Measurements from ENCODE around the gene CFI. TPM values are rescaled to one million over a fixed set of nuclear protein-coding genes. Genes with fewer than 3 reads are reported as not detected.

The CFI gene
- total and polyA plus RNA-seq, 4 donors = 7.5 to 88.3 (median 30.8) TPM

DNA sequence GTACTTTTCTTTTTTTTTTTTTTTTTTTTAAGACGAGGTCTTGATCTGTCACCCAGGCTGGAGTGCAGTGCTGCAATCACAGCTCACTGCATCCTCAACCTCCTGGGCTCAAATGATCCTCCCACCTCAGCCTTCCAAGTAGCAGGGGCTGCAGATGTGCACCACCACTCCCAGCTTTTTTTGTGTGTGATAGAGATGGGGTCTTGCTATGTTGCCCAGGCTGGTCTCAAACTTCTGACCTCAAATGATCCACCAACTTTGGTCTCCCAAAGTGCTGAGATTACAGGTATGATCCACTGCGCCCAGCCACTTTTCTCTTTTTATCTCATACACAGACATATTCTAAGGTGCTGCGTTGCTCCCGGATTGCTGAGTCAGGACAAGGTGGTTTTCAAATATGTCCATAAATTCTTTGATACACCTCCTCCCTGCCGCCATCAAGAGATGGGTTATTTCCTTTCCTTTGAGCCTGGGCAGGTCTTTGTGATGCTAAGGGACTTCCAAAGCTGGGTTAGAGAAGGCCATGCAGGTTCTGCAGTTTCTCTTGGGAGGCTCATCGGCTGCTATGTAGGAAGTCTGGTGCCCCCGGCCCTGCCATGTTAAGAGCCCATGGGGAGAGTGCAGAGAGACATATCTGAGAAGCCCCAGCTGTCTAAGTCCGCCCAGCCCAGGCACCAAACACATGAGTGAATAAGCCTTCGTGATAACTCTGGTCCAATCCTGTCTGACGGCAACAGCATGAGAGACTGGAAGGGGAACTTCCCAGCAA is 63.5 kb downstream of the CFI start:
- WGBS (ENCODE audit: insufficient coverage) = 90% methylated on average over 7 of the region's 10 CpGs
- Histone ChIP-seq H3K9me3 (ENCODE audit: control insufficient read depth, insufficient read depth, low read length) (no peaks in the 10 kb centered on the region), H3K4me3 (ENCODE audit: low read depth, low read length) (no peak overlapping the region), H3K27ac (ENCODE audit: low read depth, low read length) (no peak overlapping the region), H3K36me3 (ENCODE audit: control insufficient read depth, insufficient read depth, low read length) (no peaks in the 10 kb centered on the region), H3K27me3 (ENCODE audit: control insufficient read depth, insufficient read depth, low read length) (no peaks in the 10 kb centered on the region), H3K4me1 (ENCODE audit: control insufficient read depth, insufficient read depth, low read length) (no peaks in the 10 kb centered on the region)
- DNase-seq (ENCODE audit: low read depth in 4 of 6, low spot score in 6 of 6) = no peak

DNA sequence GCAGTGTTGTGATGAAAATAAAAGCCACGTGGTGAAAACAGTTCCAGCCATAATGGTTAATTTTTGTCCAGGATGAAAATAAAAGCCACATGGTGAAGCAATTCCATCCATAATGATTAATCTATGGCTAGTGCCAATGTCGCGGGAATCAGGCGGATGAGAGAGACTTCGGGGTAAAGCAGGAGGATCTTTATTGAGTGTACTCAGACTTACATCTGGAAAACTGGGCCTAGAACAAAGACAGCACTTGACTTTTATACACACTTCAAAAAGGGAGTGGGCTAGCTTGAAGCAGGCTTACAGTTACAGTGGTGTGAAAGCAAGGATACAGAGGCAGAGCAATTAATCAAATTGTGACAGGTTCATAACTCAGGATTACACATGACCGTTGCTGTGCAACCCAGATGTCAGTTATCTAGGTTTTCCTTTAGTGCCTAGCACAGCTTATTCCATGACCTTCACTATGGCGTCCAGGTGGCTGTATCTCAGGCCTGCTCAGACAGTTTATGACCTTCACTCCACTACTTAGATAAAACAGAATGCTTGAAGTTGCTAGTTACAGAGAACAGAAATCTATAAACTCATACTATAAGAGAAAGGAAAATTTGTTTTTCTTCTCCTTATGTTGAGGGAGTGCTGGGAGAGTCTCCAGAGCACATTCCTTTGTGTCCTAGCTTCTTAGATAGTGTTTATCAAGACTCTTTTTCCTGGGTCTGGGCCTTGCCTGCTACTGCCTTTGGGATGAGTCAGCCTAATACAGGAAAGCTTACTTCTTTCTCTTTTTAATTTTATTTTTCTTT is 66.0 kb downstream of the CFI start:
- H3K36me3 ChIP-seq (ENCODE audit: control insufficient read depth, insufficient read depth, low read length) = no peaks in the 10 kb centered on the region
- DNase-seq (ENCODE audit: low read depth in 4 of 6, low spot score in 6 of 6) = no peak
- 63% methylated on average over 1 of the region's 7 CpGs for WGBS (ENCODE audit: insufficient coverage)
- H3K4me3 ChIP-seq (ENCODE audit: low read depth, low read length) = no peak overlapping the region
- H3K27ac ChIP-seq (ENCODE audit: low read depth, low read length) = no peak overlapping the region
- H3K27me3 ChIP-seq (ENCODE audit: control insufficient read depth, insufficient read depth, low read length) = no peaks in the 10 kb centered on the region
- no peaks in the 10 kb centered on the region for H3K4me1 ChIP-seq (ENCODE audit: control insufficient read depth, insufficient read depth, low read length)
- no peaks in the 10 kb centered on the region for H3K9me3 ChIP-seq (ENCODE audit: control insufficient read depth, insufficient read depth, low read length)

DNA sequence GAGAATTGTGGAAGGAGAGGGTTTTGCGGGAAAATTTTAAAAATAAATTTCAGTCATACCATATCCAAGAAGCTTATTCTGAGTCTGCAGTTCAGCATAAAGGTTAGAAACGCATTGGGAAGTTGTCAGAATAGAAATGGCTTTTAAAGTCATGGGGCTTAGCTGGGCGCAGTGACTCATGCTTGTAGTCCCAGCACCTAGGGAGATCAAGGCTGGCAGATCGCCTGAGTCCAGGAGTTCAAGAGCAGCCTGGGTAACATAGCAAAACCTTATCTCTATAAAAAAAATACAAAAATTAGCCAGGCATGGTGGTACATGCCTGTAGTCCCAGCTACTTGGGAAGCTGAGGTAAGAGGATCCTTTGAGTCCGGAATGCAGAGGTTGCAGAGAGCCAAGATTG is 68.1 kb downstream of the CFI start:
- 97% methylated on average over 3 of the region's 5 CpGs for WGBS (ENCODE audit: insufficient coverage)
- H3K36me3 ChIP-seq (ENCODE audit: control insufficient read depth, insufficient read depth, low read length) = no peaks in the 10 kb centered on the region
- DNase-seq (ENCODE audit: low read depth in 4 of 6, low spot score in 6 of 6) = no peak
- peaks cover 6% of the 10 kb centered on the region for H3K4me1 ChIP-seq (ENCODE audit: control insufficient read depth, insufficient read depth, low read length)
- no peaks in the 10 kb centered on the region for H3K9me3 ChIP-seq (ENCODE audit: control insufficient read depth, insufficient read depth, low read length)
- H3K4me3 ChIP-seq (ENCODE audit: low read depth, low read length) = no peak overlapping the region
- no peak overlapping the region for H3K27ac ChIP-seq (ENCODE audit: low read depth, low read length)
- H3K27me3 ChIP-seq (ENCODE audit: control insufficient read depth, insufficient read depth, low read length) = no peaks in the 10 kb centered on the region

DNA sequence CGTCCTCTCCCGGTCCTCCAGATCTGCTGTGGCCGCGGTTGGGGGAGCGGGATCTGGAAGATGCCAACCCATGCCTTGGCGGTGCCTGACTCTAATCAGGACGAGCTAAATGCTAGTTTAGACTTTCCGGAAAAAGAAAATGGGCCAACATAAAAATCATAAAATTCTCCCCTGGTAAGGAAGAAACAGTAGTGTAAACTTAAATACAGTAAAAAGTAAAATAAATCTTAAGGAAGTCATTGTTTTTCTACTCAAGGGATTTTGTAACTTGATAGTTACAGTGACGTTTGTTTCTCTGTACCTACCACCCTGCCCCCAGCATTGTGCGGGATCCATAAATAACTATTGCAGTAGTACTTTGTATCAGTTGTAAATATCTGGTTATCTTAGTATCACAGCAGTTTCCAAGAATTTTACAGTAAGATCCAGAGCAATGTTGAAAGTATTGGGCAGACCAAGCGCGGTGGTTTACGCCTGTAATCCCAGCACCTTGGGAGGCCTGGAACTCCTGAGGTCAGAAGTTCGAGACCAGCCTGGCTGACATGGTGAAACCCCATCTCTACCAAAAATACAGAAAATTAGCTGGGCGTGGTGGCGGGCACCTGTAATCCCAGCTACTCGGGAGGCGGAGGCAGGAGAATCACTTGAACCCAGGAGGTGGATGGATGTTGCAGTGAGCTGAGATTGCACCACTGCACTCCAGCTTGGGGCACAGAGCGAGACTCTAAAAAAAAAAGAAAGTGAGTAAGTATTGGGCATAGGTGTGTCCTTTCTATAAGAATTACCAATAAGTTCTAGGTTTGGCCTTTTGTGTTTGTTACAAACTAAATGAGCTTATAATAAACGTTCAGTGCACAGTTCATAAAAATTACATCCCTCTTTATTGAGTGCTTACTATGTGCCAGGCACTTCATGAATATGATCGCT is 70.9 kb downstream of the CFI start:
- DNase-seq (ENCODE audit: low read depth in 4 of 6, low spot score in 6 of 6) = peak in 1 of 6 donors; percentile 31
- H3K36me3 ChIP-seq (ENCODE audit: control insufficient read depth, insufficient read depth, low read length) = no peaks in the 10 kb centered on the region
- H3K27ac ChIP-seq (ENCODE audit: low read depth, low read length) = peak overlapping the region; percentile 54

DNA sequence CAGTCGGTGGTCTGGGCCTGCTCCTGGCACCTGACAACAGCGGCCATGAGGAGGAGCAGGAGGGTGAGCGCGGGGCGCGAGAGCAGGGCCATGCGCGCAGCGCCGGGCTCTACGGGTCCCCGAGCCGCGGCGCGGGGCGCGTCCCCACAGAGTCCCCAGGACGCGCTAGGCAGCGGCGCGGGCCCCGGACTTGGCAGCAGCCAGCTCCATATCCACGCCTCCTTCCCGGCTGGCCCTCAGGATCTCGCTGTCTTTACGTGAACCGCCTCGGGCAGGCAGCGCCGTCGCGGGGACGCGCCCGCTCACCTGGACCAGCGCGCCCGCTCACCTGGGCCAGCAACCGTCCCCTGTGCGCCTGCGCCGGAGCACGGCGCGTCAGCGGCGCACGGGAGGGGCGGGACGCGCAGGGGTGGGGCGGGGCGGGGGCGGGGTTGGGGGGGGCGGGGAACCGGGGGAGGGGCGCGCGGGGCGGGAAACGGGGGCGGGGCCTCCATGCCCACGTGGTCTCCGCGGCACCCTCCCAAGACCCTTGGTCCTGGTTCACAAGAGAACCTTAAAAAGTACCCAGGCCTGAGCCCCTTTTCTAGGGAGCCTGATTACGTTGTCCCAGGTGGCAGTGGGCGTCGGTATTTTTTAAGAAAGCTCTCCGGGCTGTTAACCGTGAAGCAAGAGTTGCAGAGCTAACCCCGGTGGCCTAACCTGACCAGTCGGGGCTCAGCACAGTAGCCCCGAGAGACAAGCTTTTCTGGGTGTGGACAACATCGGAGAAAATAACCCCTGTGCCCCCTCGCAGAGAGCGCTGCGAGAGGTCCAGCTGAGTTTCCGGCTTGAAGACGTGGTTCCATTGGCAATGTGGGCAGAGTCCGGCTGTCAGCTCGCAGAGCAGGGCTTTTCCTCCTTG is 71.8 kb downstream of the CFI start, which contains the start of gene PLA2G12A:
PLA2G12A (minus strand) TSS at position 353 of the 901 bp plus-strand sequence; CDS start at position 92, 261 bp downstream.
- Histone ChIP-seq H3K27me3 (ENCODE audit: control insufficient read depth, insufficient read depth, low read length) (no peaks in the 10 kb centered on the region), H3K4me1 (ENCODE audit: control insufficient read depth, insufficient read depth, low read length) (peaks cover 6% of the 10 kb centered on the region), H3K36me3 (ENCODE audit: control insufficient read depth, insufficient read depth, low read length) (no peaks in the 10 kb centered on the region), H3K27ac (ENCODE audit: low read depth, low read length) (peak within 1 kb of the TSS; percentile 54), H3K9me3 (ENCODE audit: control insufficient read depth, insufficient read depth, low read length) (no peaks in the 10 kb centered on the region), H3K4me3 (ENCODE audit: low read depth, low read length) (peak within 1 kb of the TSS; percentile 81)
- WGBS (ENCODE audit: insufficient coverage) = under 1% methylated on average over 77 of the region's 83 CpGs
- peak; percentile 44 to 91 (median 60) for DNase-seq (ENCODE audit: low read depth in 4 of 6, low spot score in 6 of 6)

More for the DNA sequence above, 70.9 kb downstream of the CFI start:
- Histone ChIP-seq H3K27me3 (ENCODE audit: control insufficient read depth, insufficient read depth, low read length) (no peaks in the 10 kb centered on the region), H3K4me3 (ENCODE audit: low read depth, low read length) (peak overlapping the region; percentile 81), H3K4me1 (ENCODE audit: control insufficient read depth, insufficient read depth, low read length) (peaks cover 6% of the 10 kb centered on the region), H3K9me3 (ENCODE audit: control insufficient read depth, insufficient read depth, low read length) (no peaks in the 10 kb centered on the region)
- 88% methylated on average over 10 of the region's 21 CpGs for WGBS (ENCODE audit: insufficient coverage)

DNA sequence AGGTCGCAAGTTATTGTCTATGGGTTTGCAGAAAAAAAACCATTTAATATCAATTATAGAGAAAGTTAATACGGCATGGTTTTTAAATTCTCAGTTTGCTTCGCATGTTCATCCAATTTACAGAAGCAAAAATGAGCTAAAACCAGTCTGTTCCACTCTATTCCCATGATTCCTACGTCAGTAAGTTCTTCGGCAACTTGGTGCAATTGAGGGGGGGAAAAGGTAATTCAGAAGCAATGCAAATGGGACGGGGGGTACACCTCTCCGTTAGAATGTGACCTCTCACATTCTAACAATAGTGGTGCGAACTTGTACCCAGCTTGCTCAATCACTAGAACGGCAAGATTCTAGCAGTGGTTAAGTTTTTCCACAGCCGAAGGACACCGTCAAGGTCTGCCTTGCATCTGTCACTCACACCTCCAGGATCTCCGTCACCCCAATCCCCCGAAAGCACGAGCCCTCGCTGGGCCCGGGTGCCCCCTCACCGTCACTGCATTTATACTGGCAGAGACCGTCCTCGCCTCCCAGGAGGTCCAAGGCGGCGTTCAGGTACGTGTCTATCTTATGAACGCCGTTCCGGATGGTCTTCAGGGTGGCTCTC is 72.6 kb downstream of the CFI start:
- no peak overlapping the region for H3K27ac ChIP-seq (ENCODE audit: low read depth, low read length)
- WGBS (ENCODE audit: insufficient coverage) = 0% methylated on average over 20 of the region's 25 CpGs
- peak in 1 of 6 donors; percentile 29 for DNase-seq (ENCODE audit: low read depth in 4 of 6, low spot score in 6 of 6)

DNA sequence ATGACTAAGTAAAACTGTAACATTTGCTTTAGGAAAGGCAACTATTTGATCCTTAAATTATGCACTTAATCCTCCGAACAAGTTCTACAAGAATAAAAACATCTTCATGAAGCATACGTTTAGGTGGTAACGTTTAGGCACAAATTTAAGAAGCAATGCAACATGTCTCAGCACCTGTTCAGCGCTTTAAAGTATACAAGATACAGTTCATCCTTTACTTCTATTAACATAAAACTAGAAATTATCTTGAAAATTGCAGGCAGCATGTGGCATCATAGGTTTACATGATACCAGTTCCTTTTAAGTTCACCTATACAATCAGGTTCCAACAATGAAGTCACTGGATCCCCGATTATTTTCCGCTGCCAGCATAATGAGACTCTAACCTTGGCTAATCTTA is 73.4 kb downstream of the CFI start:
- H3K27me3 ChIP-seq (ENCODE audit: control insufficient read depth, insufficient read depth, low read length) = no peaks in the 10 kb centered on the region
- H3K9me3 ChIP-seq (ENCODE audit: control insufficient read depth, insufficient read depth, low read length) = no peaks in the 10 kb centered on the region
- H3K36me3 ChIP-seq (ENCODE audit: control insufficient read depth, insufficient read depth, low read length) = no peaks in the 10 kb centered on the region
- H3K4me3 ChIP-seq (ENCODE audit: low read depth, low read length) = no peak overlapping the region
- WGBS (ENCODE audit: insufficient coverage) = 92% methylated on average over 4 of the region's 6 CpGs
- no peak for DNase-seq (ENCODE audit: low read depth in 4 of 6, low spot score in 6 of 6)
- H3K27ac ChIP-seq (ENCODE audit: low read depth, low read length) = no peak overlapping the region
- peaks cover 6% of the 10 kb centered on the region for H3K4me1 ChIP-seq (ENCODE audit: control insufficient read depth, insufficient read depth, low read length)

More for the DNA sequence above, 72.6 kb downstream of the CFI start:
- Histone ChIP-seq H3K4me3 (ENCODE audit: low read depth, low read length) (peak overlapping the region; percentile 81), H3K4me1 (ENCODE audit: control insufficient read depth, insufficient read depth, low read length) (peaks cover 6% of the 10 kb centered on the region), H3K36me3 (ENCODE audit: control insufficient read depth, insufficient read depth, low read length) (no peaks in the 10 kb centered on the region), H3K27me3 (ENCODE audit: control insufficient read depth, insufficient read depth, low read length) (no peaks in the 10 kb centered on the region), H3K9me3 (ENCODE audit: control insufficient read depth, insufficient read depth, low read length) (no peaks in the 10 kb centered on the region)

DNA sequence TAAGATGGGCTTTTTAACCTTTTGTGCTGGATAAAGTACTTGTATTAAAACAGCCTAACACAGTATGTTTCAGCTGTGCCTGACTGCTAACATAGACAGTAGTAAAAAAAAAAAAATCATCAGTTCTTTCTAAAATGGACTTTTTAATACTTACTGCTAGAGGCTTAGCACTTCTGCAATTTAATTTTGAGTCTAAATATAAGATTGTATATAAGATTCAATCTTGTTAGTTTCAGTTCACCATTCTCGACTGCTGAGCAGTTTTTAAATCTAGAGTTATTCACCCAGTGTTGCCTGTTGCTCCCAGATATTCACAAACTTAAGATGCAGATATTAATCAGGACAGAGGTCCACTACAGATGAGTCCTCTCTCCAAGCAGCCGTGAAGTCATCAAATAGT is 78.7 kb downstream of the CFI start:
- Histone ChIP-seq H3K27ac (ENCODE audit: low read depth, low read length) (no peak overlapping the region), H3K4me3 (ENCODE audit: low read depth, low read length) (no peak overlapping the region), H3K4me1 (ENCODE audit: control insufficient read depth, insufficient read depth, low read length) (no peaks in the 10 kb centered on the region), H3K9me3 (ENCODE audit: control insufficient read depth, insufficient read depth, low read length) (no peaks in the 10 kb centered on the region), H3K36me3 (ENCODE audit: control insufficient read depth, insufficient read depth, low read length) (no peaks in the 10 kb centered on the region), H3K27me3 (ENCODE audit: control insufficient read depth, insufficient read depth, low read length) (no peaks in the 10 kb centered on the region)
- DNase-seq (ENCODE audit: low read depth in 4 of 6, low spot score in 6 of 6) = no peak
- WGBS (ENCODE audit: insufficient coverage) = 72% methylated on average over 2 of the region's 2 CpGs

Measured in spinal cord (tissue), 10 donors.